ENCODE results near the gene ATG12. TPM values are rescaled to one million over a fixed set of nuclear protein-coding genes. Genes with fewer than 3 reads are reported as not detected.

ATG12 gene
- total and polyA plus RNA-seq, 2 of the 8 experiments (the other 6 are each of a cell fraction or from before 2014, with no cell fraction given) = 23.8 to 49.3 TPM

DNA sequence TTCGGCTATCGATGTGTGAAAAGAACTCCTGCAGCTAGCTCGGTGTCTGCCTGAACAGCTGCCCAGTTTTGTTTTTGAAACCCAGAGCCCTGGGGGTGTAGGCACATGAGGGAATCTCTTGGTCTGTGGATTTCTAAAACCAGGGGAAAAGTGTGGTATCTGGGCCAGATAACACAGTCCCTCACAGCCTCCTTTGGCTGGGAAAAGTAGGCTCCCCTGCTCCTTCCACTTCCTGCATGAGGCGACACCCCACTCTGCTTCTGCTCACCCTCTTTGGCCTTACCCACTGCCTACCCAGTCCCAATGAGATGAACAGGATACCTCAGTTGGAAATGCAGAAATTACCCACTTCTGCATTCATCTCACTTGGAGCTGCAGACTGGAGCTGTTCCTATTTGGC, 15.4 kb downstream of the ATG12 start:
- H3K9ac ChIP-seq (replicated peaks in 1 of 4; ENCODE audit: extremely low read depth in 1 of 4, low read depth in 3 of 4, low read length in 3 of 4) = no peak overlapping the region
- TF ChIP-seq SIRT6 (IDR thresholded peaks at IDR 0.05; ENCODE audit: low read length) (no peak), E2F6 (IDR thresholded peaks at IDR 0.05) (peak; percentile 38; the same call in 1 of the 2 replicates)
- H2BK15ac ChIP-seq (ENCODE audit: low read length) = no peak overlapping the region
- ChIA-PET CTCF (ENCODE audit: partially characterized antibody) (interaction anchor here (0.9 to 2.1 kb wide), 6 partner anchors 8 to 190 kb away, joined by 3 to 11 read pairs (median 4); no protein-coding TSS in a partner anchor), POLR2A (ENCODE audit: partially characterized antibody) (interaction anchor here (1.0 to 1.7 kb wide), 6 partner anchors 9 to 189 kb away, joined by 3 to 5 read pairs (median 4); partner anchors contain the start of genes AP3S1, ATG12 and CDO1)
- no peaks in the 10 kb centered on the region for H3K23me2 ChIP-seq (ENCODE audit: low read depth, low read length)
- DNase-seq (ENCODE audit: low read depth in 1 of 2, low spot score in 2 of 2) (no peak), FAIRE-seq (no peak)
- no peak overlapping the region for H2AK5ac ChIP-seq (ENCODE audit: low read depth, low read length)
- no peak overlapping the region for H3K18ac ChIP-seq (ENCODE audit: extremely low read depth, low read length)
- H3K79me1 ChIP-seq (ENCODE audit: low read depth, low read length) = no peaks in the 10 kb centered on the region
- H3K4me3 ChIP-seq (ENCODE audit: extremely low read depth in 1 of 4, insufficient read depth in 2 of 4, low read depth in 3 of 4, low read length in 4 of 4) = no peak overlapping the region
- no peak overlapping the region for H4K8ac ChIP-seq (ENCODE audit: extremely low read depth, insufficient read depth, low read length)
- H3K79me2 ChIP-seq (ENCODE audit: control insufficient read depth in 1 of 2, insufficient read depth in 2 of 2, low read length in 2 of 2) = no peaks in the 10 kb centered on the region
- peaks cover 0 to 6% of the 10 kb centered on the region in 2 experiments; a peak in 1 of 4 replicates for H3K9me3 ChIP-seq (ENCODE audit: insufficient read depth in 2 of 2, low read depth in 1 of 2, low read length in 1 of 2)
- H4K91ac ChIP-seq (replicated peaks; ENCODE audit: insufficient read length, low read length) = no peak overlapping the region
- H2AFZ ChIP-seq (ENCODE audit: low read length) = no peak overlapping the region
- H3K23ac ChIP-seq (ENCODE audit: insufficient read length) = no peak overlapping the region
- H2BK12ac ChIP-seq (ENCODE audit: low read depth, low read length) = no peak overlapping the region
- no peak overlapping the region for H2BK120ac ChIP-seq (replicated peaks; ENCODE audit: low read depth, low read length)
- H3K14ac ChIP-seq (ENCODE audit: insufficient read length) = no peak overlapping the region
- H3K4ac ChIP-seq (replicated peaks; ENCODE audit: insufficient read length, low read depth, low read length) = no peak overlapping the region
- H3K56ac ChIP-seq (replicated peaks; ENCODE audit: insufficient read length, low read depth, low read length) = no peak overlapping the region
- 81% methylated on average over 4 of the region's 4 CpGs; no CpG with 5 or more reads in 1 of the 2 experiments for WGBS, 2 experiments (ENCODE audit: extremely low coverage in 1 of 2, insufficient coverage in 1 of 2, insufficient read length in 1 of 2, insufficient replicate concordance in 2 of 2, low coverage in 1 of 2, low lambda C conversion rate in 2 of 2, missing lambda C conversion rate in 1 of 2)
- H4K20me1 ChIP-seq (replicated peaks in 1 of 2; ENCODE audit: control insufficient read depth in 1 of 2, insufficient read depth in 2 of 2, low read length in 2 of 2) = no peaks in the 10 kb centered on the region
- H4K5ac ChIP-seq (ENCODE audit: insufficient read length, low read depth, low read length) = no peak overlapping the region
- H3K4me2 ChIP-seq (ENCODE audit: insufficient read depth in 1 of 2, low read depth in 2 of 2, low read length in 2 of 2) = no peak overlapping the region
- no peaks in the 10 kb centered on the region for H3K4me1 ChIP-seq (replicated peaks in 1 of 4; ENCODE audit: control insufficient read depth in 3 of 4, insufficient read depth in 4 of 4, low read length in 3 of 4)
- no peak overlapping the region for H2BK20ac ChIP-seq (ENCODE audit: low read length)
- H3K27ac ChIP-seq (ENCODE audit: low read depth, low read length) = no peak overlapping the region
- H3K36me3 ChIP-seq (ENCODE audit: control insufficient read depth in 2 of 4, insufficient read depth in 4 of 4, low read length in 3 of 4) = peaks cover 0 to 13% (median 11%) of the 10 kb centered on the region in 4 experiments; a peak in 5 of 8 replicates
- no peaks in the 10 kb centered on the region for H3K27me3 ChIP-seq (replicated peaks in 1 of 4; ENCODE audit: control insufficient read depth in 3 of 4, extremely low read depth in 1 of 4, insufficient read depth in 3 of 4, low read length in 3 of 4)
- no peak overlapping the region for H2BK5ac ChIP-seq (ENCODE audit: low read depth, low read length)
